Endothelial cell of umbilical vein (primary cell): Measurements from ENCODE around the gene KXD1. TPM values are rescaled to one million over a fixed set of nuclear protein-coding genes. Genes with fewer than 3 reads are reported as not detected.
"Not testable (repeated sequence)": the region's sequence is repeated elsewhere in the genome, so short reads cannot be mapped to it uniquely, and the experiment has no call there.

Experiments
- BruUV-seq: library from RNA; stranded (reverse); fragments of 400-500 nt; replicated peaks from 2 replicates; lab custom pipeline; 2021; lab: Mats Ljungman, UMichigan
- CTCF ChIA-PET: fragments of 300-600, 350-600 bp; sonication (Branson Sonifier 250); formaldehyde crosslinking; loops from one replicate; lab custom pipeline; 2021; ENCODE audit warnings: antibody characterized with exemption, inconsistent platforms; lab: Charles Lee
- POLR2A ChIA-PET: fragments of 300-600, 350-600 bp; sonication (Branson Sonifier 250); formaldehyde crosslinking; loops from one replicate; lab custom pipeline; 2021; ENCODE audit warnings: antibody characterized with exemption, inconsistent platforms; lab: Charles Lee
- DNase-seq: peaks from one replicate; pipeline ENCODE4 v3.0.0-alpha.2; 2011; ENCODE audit warnings: low read depth, low spot score
- FAIRE-seq: peaks from 2 replicates; lab custom pipeline; 2011; peaks lifted over from hg19 to GRCh38; lab: Jason Lieb, UNC
- H2AFZ ChIP-seq: 2 replicates; pipeline ENCODE4 v1.6.0; 2012; ENCODE audit warnings: low read depth, low read length, control low read depth, inconsistent platforms
- H3K27ac ChIP-seq: 2 replicates; pipeline ENCODE4 v1.5.1; 2011; ENCODE audit warnings: low read depth, mild to moderate bottlenecking, control low read depth, low read length, moderate library complexity; ENCODE audit not compliant: insufficient read depth
- H3K27me3 ChIP-seq, 2 experiments: 2 replicates each; pipeline versions ENCODE4 v1.6.0 to v1.6.1; 2011; ENCODE audit warnings: low read length in 2 of 2, mixed read lengths in 1 of 2; ENCODE audit not compliant: control insufficient read depth in 2 of 2, insufficient read depth in 2 of 2
- H3K36me3 ChIP-seq, 2 experiments: 2 replicates in 1 of 2; 3 replicates in 1 of 2; pipeline ENCODE4 v1.5.1; 2011; ENCODE audit warnings: low read length in 2 of 2, mild to moderate bottlenecking in 1 of 2, moderate library complexity in 1 of 2; ENCODE audit not compliant: control insufficient read depth in 2 of 2, insufficient read depth in 2 of 2; ENCODE audit errors: extremely low read depth in 1 of 2
- H3K4me1 ChIP-seq: 3 replicates; pipeline ENCODE4 v1.5.1; 2011; ENCODE audit warnings: mild to moderate bottlenecking, low read length; ENCODE audit not compliant: control insufficient read depth, insufficient read depth; ENCODE audit errors: extremely low read depth
- H3K4me2 ChIP-seq: 2 replicates; pipeline ENCODE4 v1.6.1; 2011; ENCODE audit warnings: low read length, control low read depth, mixed read lengths; ENCODE audit not compliant: insufficient read depth
- H3K4me3 ChIP-seq, 3 experiments: fragments of 200-600 bp in 1 of 3; sonication (generic), shearing (Covaris generic) in 1 of 3; replicated peaks in 1 of 3; 2 replicates each; pipeline ENCODE4 v1.5.1; 2011 to 2016; ENCODE audit warnings: control low read depth in 3 of 3, low read length in 3 of 3, mild to moderate bottlenecking in 2 of 3, inconsistent platforms in 1 of 3, low read depth in 1 of 3, moderate library complexity in 1 of 3; ENCODE audit not compliant: insufficient read depth in 1 of 3
- H3K79me2 ChIP-seq: 2 replicates; pipeline ENCODE4 v1.6.0; 2012; ENCODE audit warnings: low read length, inconsistent platforms; ENCODE audit not compliant: control insufficient read depth, insufficient read depth
- H3K9ac ChIP-seq: replicated peaks from 2 replicates; pipeline ENCODE3; 2011; ENCODE audit warnings: low read length, control low read depth; ENCODE audit not compliant: insufficient read depth; ENCODE audit errors: extremely low read depth
- H3K9me1 ChIP-seq: replicated peaks from 3 replicates; pipeline ENCODE4 v1.6.0; 2011; ENCODE audit warnings: mild to moderate bottlenecking, low read length; ENCODE audit not compliant: control insufficient read depth, insufficient read depth; ENCODE audit errors: extremely low read depth
- H3K9me3 ChIP-seq: replicated peaks from 2 replicates; pipeline ENCODE4 v1.5.1; 2012; ENCODE audit warnings: low read length, inconsistent platforms; ENCODE audit not compliant: control insufficient read depth, insufficient read depth
- H4K20me1 ChIP-seq: replicated peaks from 2 replicates; pipeline ENCODE3; 2011; ENCODE audit warnings: mild to moderate bottlenecking, low read length; ENCODE audit not compliant: control insufficient read depth, insufficient read depth; ENCODE audit errors: extremely low read depth
- EZH2 ChIP-seq: IDR thresholded peaks from 2 replicates; pipeline ENCODE4 v1.6.1; 2012; ENCODE audit warnings: borderline replicate concordance, low read depth, mild to moderate bottlenecking, moderate library complexity, low read length, inconsistent platforms; ENCODE audit not compliant: severe bottlenecking
- FOS ChIP-seq: IDR thresholded peaks from 2 replicates; pipeline ENCODE4 v1.6.1; 2011; ENCODE audit warnings: mild to moderate bottlenecking, low read length, moderate library complexity, borderline replicate concordance; ENCODE audit not compliant: insufficient read depth
- GATA2 ChIP-seq: IDR thresholded peaks from 2 replicates; pipeline ENCODE4 v1.7.0; 2011; ENCODE audit warnings: low read depth, mild to moderate bottlenecking, moderate library complexity, mixed read lengths, low read length; ENCODE audit not compliant: insufficient read length, insufficient read depth
- JUN ChIP-seq: IDR thresholded peaks from 2 replicates; pipeline ENCODE4 v1.6.1; 2011; ENCODE audit warnings: borderline replicate concordance, low read depth; ENCODE audit not compliant: insufficient read length, insufficient read depth
- MYC ChIP-seq: IDR thresholded peaks from one replicate; pipeline ENCODE4 v1.6.1; 2011; ENCODE audit warnings: mild to moderate bottlenecking, low read depth, low read length
- POLR2A ChIP-seq: IDR thresholded peaks from 2 replicates; pipeline ENCODE4 v1.6.1; 2012; ENCODE audit warnings: low read depth, mild to moderate bottlenecking, control low read depth, low read length
- POLR2AphosphoS5 ChIP-seq: IDR thresholded peaks from 2 replicates; pipeline ENCODE4 v1.6.1; 2012; ENCODE audit warnings: low read depth, mild to moderate bottlenecking, control low read depth, low read length, moderate library complexity; ENCODE audit not compliant: insufficient read depth
- dilution Hi-C: fragments of 300-500 bp; cut with MboI; formaldehyde crosslinking; loops from one replicate; pipeline ENCODE4 v1.15.0; 2019; ENCODE audit warnings: low sequenced_read_pairs; ENCODE audit not compliant: extremely low pct_ligation_motif_present
- intact Hi-C: fragments of 100-400 bp; cut with micrococcal nuclease; formaldehyde crosslinking; loops from one replicate; pipeline ENCODE4 v1.10.0; 2022
- polyA plus RNA-seq, 4 experiments: library from polyadenylated mRNA; depleted of rRNA in 3 of 4; stranded (reverse) in 3 of 4; unstranded in 1 of 4; fragments of >200 nt; gene quantifications; 2 replicates each; pipeline versions ENCODE4 v1.2.1 to v1.2.3, GENCODE V29; 2011 to 2012; ENCODE audit warnings: missing spikeins in 1 of 4
- total RNA-seq: library from RNA; stranded (reverse); gene quantifications from 2 replicates; pipeline ENCODE4 v1.2.3, GENCODE V29; 2021
- TF ChIP-seq, protein P1 (sequence below), 2 donors: IDR thresholded peaks; 1 replicate in 1 of 2; 2 replicates in 1 of 2; pipeline ENCODE4 v1.5.1; 2011; ENCODE audit warnings: low read length in 2 of 2, mild to moderate bottlenecking in 2 of 2, moderate library complexity in 2 of 2, control low read depth in 1 of 2, inconsistent platforms in 1 of 2, low read depth in 1 of 2; ENCODE audit not compliant: insufficient read depth in 1 of 2; ENCODE audit errors: extremely low read depth in 1 of 2
- TF ChIP-seq, protein P2 (sequence below): IDR thresholded peaks from 2 replicates; pipeline ENCODE4 v1.6.1; 2011; ENCODE audit not compliant: insufficient read depth, insufficient read length

The KXD1 gene
- total and polyA plus RNA-seq, 2 donors (not counting 3 experiments of a cell fraction or from before 2014, with no cell fraction given) = 134 to 186 TPM

DNA sequence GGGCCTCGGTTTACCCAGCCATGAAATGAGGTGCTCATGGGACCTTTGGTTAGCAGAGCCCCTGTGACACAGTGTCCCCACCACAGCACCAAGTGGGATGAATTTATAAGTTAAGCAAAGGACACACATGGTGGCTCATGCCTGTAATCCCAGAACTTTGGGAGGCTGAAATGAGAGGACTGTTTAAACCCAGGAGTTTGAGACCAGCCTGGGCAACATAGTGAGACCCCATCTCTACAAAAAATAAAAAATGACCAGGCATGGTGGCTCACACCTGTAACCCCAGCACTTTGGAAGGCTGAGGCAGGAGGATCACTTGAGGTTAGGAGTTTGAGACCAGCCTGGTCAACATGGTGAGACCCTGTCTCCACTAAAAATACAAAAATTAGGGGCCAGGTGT lies 17.5 kb upstream of the KXD1 start:
- dilution Hi-C loops = not testable (repeated sequence)

DNA sequence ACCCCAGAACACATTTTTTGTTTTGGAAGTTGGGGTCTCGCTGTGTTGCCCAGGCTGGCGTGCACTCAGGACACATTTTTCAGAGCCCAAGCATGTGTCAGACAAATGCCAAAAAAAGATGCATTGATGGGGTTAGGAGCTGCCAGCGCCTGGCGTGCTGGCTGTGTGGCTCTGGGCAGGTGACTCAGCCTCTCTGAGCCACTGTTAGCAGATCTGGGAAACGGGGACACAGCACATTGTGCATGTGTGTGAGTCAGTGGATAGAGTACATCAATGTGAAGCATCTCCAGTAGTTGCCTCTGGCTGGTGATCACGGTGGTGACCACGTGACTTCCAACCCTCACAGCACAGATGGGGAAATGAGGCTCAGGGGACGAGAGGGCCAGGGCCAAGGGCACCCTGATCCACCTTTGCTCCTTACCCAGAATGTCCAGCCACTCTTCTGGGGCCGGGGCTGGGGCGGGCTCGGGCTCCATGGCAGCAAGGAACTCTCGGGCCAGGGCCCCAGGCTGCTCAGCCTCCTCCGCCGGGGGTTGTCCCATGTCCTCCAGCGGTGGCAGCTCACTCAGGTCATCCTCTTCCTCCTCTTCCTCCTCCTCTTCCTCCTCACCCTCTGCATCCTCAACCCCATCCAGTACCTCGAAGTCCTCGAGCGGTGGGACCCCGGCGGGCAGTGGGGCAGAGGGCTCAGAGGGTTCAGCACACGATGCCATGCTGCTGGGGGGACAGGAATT lies 16.2 kb upstream of the KXD1 start:
- no peaks in the 10 kb centered on the region for H4K20me1 ChIP-seq
- dilution Hi-C loops = no loop called here
- POLR2A ChIA-PET = no interaction called here
- BruUV-seq = no TSS peak
- FAIRE-seq (no peak), DNase-seq (no peak)
- no peak overlapping the region for H3K4me2 ChIP-seq
- no peaks in the 10 kb centered on the region for H3K27me3 ChIP-seq
- H3K36me3 ChIP-seq = peaks cover 5 to 26% of the 10 kb centered on the region in 2 experiments
- peaks cover 12% of the 10 kb centered on the region for H3K4me1 ChIP-seq
- intact Hi-C loops = no loop called here
- no peak for TF ChIP-seq POLR2A
- TF ChIP-seq, protein P1, sequence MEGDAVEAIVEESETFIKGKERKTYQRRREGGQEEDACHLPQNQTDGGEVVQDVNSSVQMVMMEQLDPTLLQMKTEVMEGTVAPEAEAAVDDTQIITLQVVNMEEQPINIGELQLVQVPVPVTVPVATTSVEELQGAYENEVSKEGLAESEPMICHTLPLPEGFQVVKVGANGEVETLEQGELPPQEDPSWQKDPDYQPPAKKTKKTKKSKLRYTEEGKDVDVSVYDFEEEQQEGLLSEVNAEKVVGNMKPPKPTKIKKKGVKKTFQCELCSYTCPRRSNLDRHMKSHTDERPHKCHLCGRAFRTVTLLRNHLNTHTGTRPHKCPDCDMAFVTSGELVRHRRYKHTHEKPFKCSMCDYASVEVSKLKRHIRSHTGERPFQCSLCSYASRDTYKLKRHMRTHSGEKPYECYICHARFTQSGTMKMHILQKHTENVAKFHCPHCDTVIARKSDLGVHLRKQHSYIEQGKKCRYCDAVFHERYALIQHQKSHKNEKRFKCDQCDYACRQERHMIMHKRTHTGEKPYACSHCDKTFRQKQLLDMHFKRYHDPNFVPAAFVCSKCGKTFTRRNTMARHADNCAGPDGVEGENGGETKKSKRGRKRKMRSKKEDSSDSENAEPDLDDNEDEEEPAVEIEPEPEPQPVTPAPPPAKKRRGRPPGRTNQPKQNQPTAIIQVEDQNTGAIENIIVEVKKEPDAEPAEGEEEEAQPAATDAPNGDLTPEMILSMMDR (IDR thresholded peaks at IDR 0.05; ENCODE audit: extremely low read depth in 1 of 2, insufficient read depth in 1 of 2, low read depth in 1 of 2, low read length in 2 of 2) = no peak
- TF ChIP-seq FOS = no peak
- TF ChIP-seq JUN = no peak
- no peak for TF ChIP-seq GATA2
- no peak for TF ChIP-seq POLR2AphosphoS5
- no peak for TF ChIP-seq MYC
- no peak for TF ChIP-seq EZH2
- TF ChIP-seq, protein P2, sequence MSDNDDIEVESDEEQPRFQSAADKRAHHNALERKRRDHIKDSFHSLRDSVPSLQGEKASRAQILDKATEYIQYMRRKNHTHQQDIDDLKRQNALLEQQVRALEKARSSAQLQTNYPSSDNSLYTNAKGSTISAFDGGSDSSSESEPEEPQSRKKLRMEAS = no peak
- H3K9me3 ChIP-seq = no peaks in the 10 kb centered on the region
- H3K4me3 ChIP-seq = no peak overlapping the region
- H3K9ac ChIP-seq = no peak overlapping the region
- CTCF ChIA-PET = interaction anchor here (0.7 to 1.3 kb wide), 4 partner anchors 21 to 306 kb away, joined by 3 to 4 read pairs (median 3); no protein-coding TSS in a partner anchor
- H3K9me1 ChIP-seq = no peaks in the 10 kb centered on the region
- H3K79me2 ChIP-seq = peaks cover 12% of the 10 kb centered on the region
- H3K27ac ChIP-seq = no peak overlapping the region
- H2AFZ ChIP-seq = no peak overlapping the region

More for the DNA sequence above, 17.5 kb upstream of the KXD1 start:
- H3K9me1 ChIP-seq, H3K27ac ChIP-seq, intact Hi-C loops, CTCF ChIA-PET, H4K20me1 ChIP-seq, BruUV-seq, H2AFZ ChIP-seq, H3K4me2 ChIP-seq, H3K9me3 ChIP-seq, H3K27me3 ChIP-seq, POLR2A ChIA-PET, DNase-seq, H3K9ac ChIP-seq, H3K4me3 ChIP-seq, FAIRE-seq: not testable (repeated sequence)
- H3K36me3 ChIP-seq = peaks cover 5 to 32% of the 10 kb centered on the region in 2 experiments
- peaks cover 12% of the 10 kb centered on the region for H3K79me2 ChIP-seq
- H3K4me1 ChIP-seq = peaks cover 12% of the 10 kb centered on the region
